Skeletal muscle satellite cell (primary cell): ENCODE results near the gene IKBIP.
"Not testable (repeated sequence)": the region's sequence is repeated elsewhere in the genome, so short reads cannot be mapped to it uniquely, and the experiment has no call there.

Source experiments
- H3K27me3 ChIP-seq: 2 replicates; pipeline ENCODE4 v1.7.0; 2013; ENCODE audit warnings: low read length; ENCODE audit not compliant: control insufficient read depth, insufficient read depth
- H3K36me3 ChIP-seq: 2 replicates; pipeline ENCODE4 v1.7.0; 2013; ENCODE audit warnings: mild to moderate bottlenecking, control low read depth, low read length; ENCODE audit not compliant: insufficient read depth
- H3K4me1 ChIP-seq: 2 replicates; pipeline ENCODE4 v1.7.0; 2013; ENCODE audit warnings: low read length; ENCODE audit not compliant: control insufficient read depth, insufficient read depth
- H3K4me2 ChIP-seq: 2 replicates; pipeline ENCODE4 v1.7.0; 2013; ENCODE audit warnings: mild to moderate bottlenecking, low read length
- H3K4me3 ChIP-seq: 2 replicates; pipeline ENCODE4 v1.7.0; 2013; ENCODE audit warnings: low read length
- H3K9ac ChIP-seq: 2 replicates; pipeline ENCODE4 v1.7.0; 2013; ENCODE audit warnings: mild to moderate bottlenecking, low read depth, low read length, moderate library complexity
- H3K9me3 ChIP-seq: replicated peaks from 2 replicates; pipeline ENCODE4 v1.7.0; 2013; ENCODE audit warnings: mild to moderate bottlenecking, control low read depth, low read length

IKBIP gene

DNA sequence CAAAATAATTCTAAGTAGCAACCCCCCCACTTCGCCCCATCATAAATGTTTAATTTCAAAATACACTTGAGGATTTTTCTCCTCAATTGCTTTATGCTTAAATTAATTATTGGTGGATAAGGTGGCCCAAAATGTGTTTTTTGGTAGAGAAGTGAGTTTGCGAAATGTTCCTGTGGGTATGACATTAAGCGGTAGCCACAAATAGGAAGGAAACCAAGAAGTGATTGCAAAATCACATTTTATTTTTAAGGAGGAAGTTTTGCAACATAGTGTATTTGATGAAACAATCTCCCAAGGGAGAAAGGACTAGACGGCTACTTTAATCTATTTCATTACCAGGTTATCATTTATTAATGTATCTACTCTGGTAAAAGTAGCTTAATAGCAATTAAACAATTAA lies 25.6 kb downstream of the IKBIP start:
- peaks cover 8% of the 10 kb centered on the region for H3K4me1 ChIP-seq
- no peaks in the 10 kb centered on the region for H3K27me3 ChIP-seq
- peaks cover 2% of the 10 kb centered on the region for H3K36me3 ChIP-seq
- no peak overlapping the region for H3K4me2 ChIP-seq
- no peak overlapping the region for H3K9ac ChIP-seq
- no peaks in the 10 kb centered on the region for H3K9me3 ChIP-seq
- H3K4me3 ChIP-seq = no peak overlapping the region

DNA sequence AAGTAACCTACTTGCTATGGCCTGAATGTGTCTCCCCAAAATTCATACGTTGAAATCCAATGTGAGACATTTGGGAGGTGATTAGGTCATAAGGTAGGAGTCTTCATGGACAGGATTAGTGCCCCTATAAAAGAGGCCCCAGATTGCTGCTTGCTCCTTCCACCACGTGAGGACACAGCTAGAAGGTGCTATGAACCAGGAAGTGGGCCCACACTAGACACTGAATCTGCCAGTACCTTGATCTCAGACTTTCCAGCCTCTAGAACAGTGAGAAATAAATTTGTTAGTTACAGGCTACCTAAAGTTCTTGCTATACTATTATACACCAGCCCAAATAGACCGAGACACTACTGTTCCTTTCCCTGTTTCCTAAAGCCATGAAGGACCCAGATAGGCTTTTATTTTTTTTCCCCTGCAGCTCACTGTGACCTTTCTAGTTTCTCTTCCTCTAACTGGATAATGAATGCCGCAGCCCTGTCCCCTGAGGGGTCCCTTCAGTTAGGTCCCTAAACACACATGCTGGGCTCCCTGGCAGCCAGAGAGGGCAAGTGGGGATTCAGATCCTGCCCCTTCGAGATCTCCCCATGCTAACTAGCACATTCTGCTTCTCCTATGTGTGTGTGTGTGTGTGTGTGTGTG lies 31.8 kb downstream of the IKBIP start:
- H3K4me2 ChIP-seq = no peak overlapping the region
- H3K4me3 ChIP-seq = no peak overlapping the region
- no peaks in the 10 kb centered on the region for H3K9me3 ChIP-seq
- H3K36me3 ChIP-seq = peaks cover 9% of the 10 kb centered on the region
- H3K27me3 ChIP-seq = no peaks in the 10 kb centered on the region
- no peaks in the 10 kb centered on the region for H3K4me1 ChIP-seq
- H3K9ac ChIP-seq = no peak overlapping the region

DNA sequence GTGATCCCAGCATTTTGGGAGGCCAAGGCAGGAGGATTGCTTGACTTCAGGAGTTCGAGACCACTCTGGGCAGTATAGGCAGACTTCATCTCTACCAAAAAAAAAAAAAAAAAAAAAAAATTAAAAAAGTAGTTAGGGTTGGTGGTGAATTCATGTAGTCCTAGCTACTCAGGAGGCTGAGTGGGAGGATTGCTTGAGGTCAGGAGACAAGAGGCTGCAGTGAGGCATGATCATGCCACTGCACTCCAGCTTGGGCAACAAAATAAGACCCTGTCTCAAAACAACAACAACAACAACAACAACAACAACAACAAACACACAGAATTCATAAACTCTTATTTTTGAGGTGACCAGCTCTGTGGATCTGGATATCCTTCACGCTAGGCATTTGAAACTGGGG lies 34.0 kb downstream of the IKBIP start:
- no peaks in the 10 kb centered on the region for H3K27me3 ChIP-seq
- H3K36me3 ChIP-seq = peaks cover 9% of the 10 kb centered on the region
- no peak overlapping the region for H3K9ac ChIP-seq
- H3K4me1 ChIP-seq = no peaks in the 10 kb centered on the region
- no peak overlapping the region for H3K4me3 ChIP-seq
- no peak overlapping the region for H3K4me2 ChIP-seq
- no peaks in the 10 kb centered on the region for H3K9me3 ChIP-seq

DNA sequence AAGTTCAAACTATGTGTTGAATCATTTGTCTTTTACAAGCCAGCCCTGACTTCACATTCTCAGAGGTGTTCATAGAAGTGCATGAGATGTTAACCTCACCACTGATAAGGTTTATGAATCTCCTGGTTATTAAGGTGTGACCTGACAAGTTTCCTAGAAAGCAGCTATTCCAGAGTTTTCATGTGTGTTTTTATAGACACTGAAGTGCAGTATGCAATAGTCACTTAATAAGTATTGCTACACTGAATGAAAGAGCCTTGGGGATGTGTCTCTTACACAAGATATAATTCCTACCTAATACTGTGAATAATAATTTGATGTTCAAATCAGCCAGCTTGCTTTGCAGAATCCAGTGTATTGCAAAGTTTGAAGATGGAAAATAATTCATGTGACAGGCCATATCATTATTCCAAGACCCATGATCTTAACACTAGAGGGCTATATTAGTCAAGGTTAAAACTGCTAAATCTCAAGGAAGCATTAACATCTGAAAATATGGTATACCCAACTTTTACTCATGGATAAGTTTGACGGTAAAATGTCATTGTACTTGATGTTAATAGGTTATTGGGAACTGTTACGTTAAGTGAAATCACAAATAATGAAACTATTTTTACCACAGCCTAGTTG lies 38.1 kb downstream of the IKBIP start:
- H3K9ac ChIP-seq = no peak overlapping the region
- no peaks in the 10 kb centered on the region for H3K27me3 ChIP-seq
- no peak overlapping the region for H3K4me3 ChIP-seq
- no peaks in the 10 kb centered on the region for H3K9me3 ChIP-seq
- H3K4me1 ChIP-seq = no peaks in the 10 kb centered on the region
- H3K36me3 ChIP-seq = peaks cover 28% of the 10 kb centered on the region
- H3K4me2 ChIP-seq = no peak overlapping the region

DNA sequence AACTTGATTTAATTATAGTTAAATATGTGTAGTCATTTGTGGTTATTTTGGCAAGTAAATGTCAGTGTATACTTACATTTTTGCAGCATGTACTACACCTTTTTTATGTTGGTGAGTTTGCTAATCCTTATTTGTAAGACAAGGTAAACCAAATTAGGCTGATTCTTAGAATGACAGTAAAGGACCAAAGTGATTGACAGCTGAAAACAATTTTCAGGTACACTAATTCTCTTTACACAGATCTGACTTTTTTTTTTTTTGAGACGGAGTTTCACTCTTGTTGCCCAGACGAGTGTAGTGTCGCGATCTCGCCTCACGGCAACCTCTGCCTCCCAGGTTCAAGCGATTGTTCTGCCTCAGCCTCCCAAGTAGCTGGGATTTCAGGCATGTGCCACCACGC lies 42.7 kb downstream of the IKBIP start:
- Histone ChIP-seq H3K27me3 (no peaks in the 10 kb centered on the region), H3K4me2 (no peak overlapping the region), H3K9me3 (no peaks in the 10 kb centered on the region), H3K9ac (no peak overlapping the region), H3K4me3 (no peak overlapping the region), H3K36me3 (peaks cover 66% of the 10 kb centered on the region), H3K4me1 (peaks cover under 1% of the 10 kb centered on the region)

DNA sequence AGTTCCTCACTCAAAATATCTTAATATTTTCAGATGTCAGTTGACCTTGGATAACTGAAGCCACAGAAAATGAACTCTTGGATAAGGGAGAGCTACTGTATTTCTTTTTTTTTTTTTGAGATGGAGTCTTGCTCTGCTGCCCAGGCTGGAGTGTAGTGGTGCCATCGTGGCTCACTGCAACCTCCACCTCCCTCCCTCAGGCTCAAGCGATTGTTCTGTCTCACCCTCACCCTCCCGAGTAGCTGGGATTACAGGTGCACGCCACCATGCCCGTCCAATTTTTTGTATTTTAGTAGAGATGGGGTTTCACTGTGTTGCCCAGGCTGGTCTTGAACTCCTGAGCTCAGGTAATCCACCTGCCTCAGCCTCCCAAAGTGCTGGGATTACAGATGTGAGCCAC lies 47.3 kb downstream of the IKBIP start:
- not testable (repeated sequence) for H3K9ac ChIP-seq, H3K9me3 ChIP-seq, H3K4me3 ChIP-seq, H3K27me3 ChIP-seq, H3K4me2 ChIP-seq
- Histone ChIP-seq H3K4me1 (peaks cover 17% of the 10 kb centered on the region), H3K36me3 (peaks cover 68% of the 10 kb centered on the region)

DNA sequence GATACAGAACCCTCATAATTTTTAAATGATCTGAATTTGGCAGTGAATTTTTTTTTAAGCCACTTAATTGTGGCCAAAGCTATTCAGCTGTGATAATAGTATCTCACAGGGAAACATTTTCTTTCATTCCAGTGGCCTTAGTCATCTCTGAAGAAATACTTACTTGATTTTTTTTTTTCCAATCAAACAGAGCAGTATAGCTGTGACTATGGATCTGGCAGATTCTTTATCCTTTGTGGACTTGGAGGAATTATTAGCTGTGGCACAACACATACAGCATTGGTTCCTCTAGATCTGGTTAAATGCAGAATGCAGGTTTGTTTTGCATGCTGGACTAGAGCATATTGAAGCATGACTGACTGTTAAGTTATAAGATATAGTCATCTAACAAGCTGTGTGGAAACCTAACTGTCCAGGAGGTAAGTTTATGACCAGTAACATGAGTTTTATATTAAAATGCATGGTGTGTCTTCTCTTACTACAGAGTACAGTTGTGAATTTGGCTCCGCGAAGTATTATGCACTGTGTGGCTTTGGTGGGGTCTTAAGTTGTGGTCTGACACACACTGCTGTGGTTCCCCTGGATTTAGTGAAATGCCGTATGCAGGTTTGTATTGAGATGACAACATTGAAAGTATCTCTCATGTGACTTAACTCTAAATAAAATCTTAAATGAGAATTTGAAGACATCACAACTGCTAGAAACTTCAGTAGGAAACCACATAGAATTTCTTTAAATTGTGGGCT lies 49.2 kb downstream of the IKBIP start:
- Histone ChIP-seq H3K4me3 (peak overlapping the region; percentile 97), H3K9ac (peak overlapping the region; percentile 99), H3K36me3 (peaks cover 49% of the 10 kb centered on the region), H3K4me2 (peak overlapping the region; percentile 81), H3K4me1 (peaks cover 17% of the 10 kb centered on the region), H3K9me3 (no peaks in the 10 kb centered on the region), H3K27me3 (no peaks in the 10 kb centered on the region)

DNA sequence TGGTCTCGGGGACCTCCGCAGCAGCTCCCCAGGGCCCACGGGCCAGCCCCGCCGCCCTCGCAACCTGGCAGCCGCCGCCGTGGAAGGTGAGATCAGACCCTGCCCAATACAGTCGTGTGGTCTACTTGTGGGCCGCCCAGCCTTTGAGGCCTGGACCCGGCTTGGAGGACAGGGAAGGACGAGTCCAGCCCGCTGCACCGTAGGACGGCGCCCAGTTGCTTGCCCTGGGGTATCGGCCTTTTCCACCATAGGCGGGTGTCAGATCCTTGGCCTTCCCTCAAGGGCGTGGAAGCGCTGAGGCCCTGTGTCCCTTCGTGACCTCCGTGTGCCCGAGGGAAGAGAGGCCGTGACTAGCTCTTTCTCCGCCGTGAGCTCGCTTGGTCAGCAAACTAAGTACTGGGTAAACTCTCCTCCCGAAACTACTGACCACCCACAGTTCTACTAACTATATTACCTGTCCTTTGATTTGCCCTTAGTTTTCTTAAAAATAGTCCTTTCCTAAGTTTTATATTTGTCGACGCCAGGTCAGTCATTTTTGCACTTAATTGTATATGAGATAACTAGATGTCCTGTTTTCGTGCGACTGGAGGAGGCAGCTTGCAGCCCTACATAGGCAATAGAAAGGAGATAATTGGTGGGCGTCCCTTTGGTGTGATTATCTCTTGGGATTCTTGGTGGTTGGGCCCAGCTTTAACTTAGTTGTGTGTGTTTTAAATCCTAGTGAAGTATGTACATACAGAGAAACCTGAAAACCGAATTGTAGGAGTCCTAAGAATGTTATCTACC lies 50.3 kb downstream of the IKBIP start:
- H3K4me2 ChIP-seq = peak overlapping the region; percentile 81
- H3K4me3 ChIP-seq = peak overlapping the region; percentile 97
- H3K36me3 ChIP-seq = peaks cover 39% of the 10 kb centered on the region
- H3K4me1 ChIP-seq = peaks cover 17% of the 10 kb centered on the region
- H3K27me3 ChIP-seq = no peaks in the 10 kb centered on the region
- peak overlapping the region; percentile 99 for H3K9ac ChIP-seq
- no peaks in the 10 kb centered on the region for H3K9me3 ChIP-seq

DNA sequence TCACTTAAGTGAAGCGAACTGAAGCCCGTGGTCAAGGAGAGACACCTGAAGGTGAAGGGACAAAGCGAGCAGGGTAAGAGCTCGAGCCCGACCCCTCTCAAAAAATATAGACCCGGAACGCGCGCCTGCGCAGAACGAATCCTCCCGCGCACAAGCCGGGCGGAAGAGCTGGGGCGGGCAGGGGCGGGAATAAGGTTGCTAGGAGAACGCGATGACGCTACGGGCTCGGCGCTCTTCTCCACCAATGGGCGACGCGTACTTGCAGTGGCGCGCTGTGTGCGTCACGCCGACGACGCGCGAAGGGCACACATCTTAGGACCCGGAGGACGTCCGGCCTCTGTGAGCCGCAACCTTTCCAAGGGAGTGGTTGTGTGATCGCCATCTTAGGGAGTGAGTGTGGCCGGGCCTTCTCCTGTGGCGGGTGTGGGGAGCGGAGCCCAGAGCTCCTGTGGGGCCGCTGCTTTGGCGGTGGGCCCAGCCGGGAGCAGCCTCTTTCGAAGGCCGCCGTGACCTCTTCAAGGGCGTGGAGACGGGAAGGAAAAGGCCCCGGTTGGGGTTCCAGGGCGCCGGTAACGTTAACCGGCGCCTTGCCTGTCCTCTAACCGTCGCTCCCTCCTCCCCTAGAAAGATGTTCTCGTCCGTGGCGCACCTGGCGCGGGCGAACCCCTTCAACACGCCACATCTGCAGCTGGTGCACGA lies 51.1 kb downstream of the IKBIP start, which contains the start of gene SLC25A3:
Gene SLC25A3 (plus strand): TSS at position 336 of the 699 bp plus-strand sequence. CDS start 293 bp downstream, at position 629.
- Histone ChIP-seq H3K27me3 (no peaks in the 10 kb centered on the region), H3K9me3 (no peaks in the 10 kb centered on the region), H3K4me3 (peak within 1 kb of the TSS; percentile 97), H3K9ac (peak within 1 kb of the TSS; percentile 99), H3K36me3 (peaks cover 37% of the 10 kb centered on the region), H3K4me1 (peaks cover 17% of the 10 kb centered on the region), H3K4me2 (peak within 1 kb of the TSS; percentile 82)

DNA sequence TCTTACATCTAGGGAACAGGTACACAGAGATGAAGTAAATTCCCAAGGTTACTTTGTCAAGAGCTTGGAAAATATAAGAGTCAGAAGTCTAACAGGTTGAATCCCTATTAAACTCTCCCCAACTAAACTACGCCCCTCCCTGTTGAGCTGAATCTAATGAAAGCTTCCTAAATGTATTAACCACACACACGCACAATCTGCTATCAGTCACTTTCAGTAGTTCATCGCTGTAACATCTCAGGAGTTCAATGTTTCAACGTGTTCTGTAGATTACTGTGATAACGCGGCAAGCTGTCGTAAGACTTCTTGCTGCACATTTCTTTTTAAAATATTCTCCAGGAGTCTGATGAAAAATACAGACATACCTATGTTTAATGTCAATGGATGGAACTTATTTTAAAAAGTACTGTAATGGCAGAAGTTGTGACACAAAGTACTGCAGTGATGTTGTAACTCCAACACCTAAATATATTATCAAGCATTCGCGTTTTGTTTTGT lies 51.7 kb downstream of the IKBIP start:
- H3K9ac ChIP-seq = peak overlapping the region; percentile 76
- H3K9me3 ChIP-seq = no peaks in the 10 kb centered on the region
- peaks cover 31% of the 10 kb centered on the region for H3K36me3 ChIP-seq
- peak overlapping the region; percentile 97 for H3K4me3 ChIP-seq
- no peaks in the 10 kb centered on the region for H3K27me3 ChIP-seq
- H3K4me2 ChIP-seq = peak overlapping the region; percentile 82
- peaks cover 17% of the 10 kb centered on the region for H3K4me1 ChIP-seq
